Endothelial cell of umbilical vein (primary cell): ENCODE results near the gene GPATCH4. TPM values are rescaled to one million over a fixed set of nuclear protein-coding genes. Genes with fewer than 3 reads are reported as not detected.

Experiments
- BruUV-seq: library from RNA; stranded (reverse); fragments of 400-500 nt; replicated peaks from 2 replicates; lab custom pipeline; 2021; lab: Mats Ljungman, UMichigan
- CTCF ChIA-PET: fragments of 300-600, 350-600 bp; sonication (Branson Sonifier 250); formaldehyde crosslinking; loops from one replicate; lab custom pipeline; 2021; ENCODE audit warnings: antibody characterized with exemption, inconsistent platforms; lab: Charles Lee
- POLR2A ChIA-PET: fragments of 300-600, 350-600 bp; sonication (Branson Sonifier 250); formaldehyde crosslinking; loops from one replicate; lab custom pipeline; 2021; ENCODE audit warnings: antibody characterized with exemption, inconsistent platforms; lab: Charles Lee
- DNase-seq: peaks from one replicate; pipeline ENCODE4 v3.0.0-alpha.2; 2011; ENCODE audit warnings: low read depth, low spot score
- FAIRE-seq: peaks from 2 replicates; lab custom pipeline; 2011; peaks lifted over from hg19 to GRCh38; lab: Jason Lieb, UNC
- H2AFZ ChIP-seq: 2 replicates; pipeline ENCODE4 v1.6.0; 2012; ENCODE audit warnings: low read depth, low read length, control low read depth, inconsistent platforms
- H3K27ac ChIP-seq: 2 replicates; pipeline ENCODE4 v1.5.1; 2011; ENCODE audit warnings: low read depth, mild to moderate bottlenecking, control low read depth, low read length, moderate library complexity; ENCODE audit not compliant: insufficient read depth
- H3K27me3 ChIP-seq, 2 experiments: 2 replicates each; pipeline versions ENCODE4 v1.6.0 to v1.6.1; 2011; ENCODE audit warnings: low read length in 2 of 2, mixed read lengths in 1 of 2; ENCODE audit not compliant: control insufficient read depth in 2 of 2, insufficient read depth in 2 of 2
- H3K36me3 ChIP-seq, 2 experiments: 2 replicates in 1 of 2; 3 replicates in 1 of 2; pipeline ENCODE4 v1.5.1; 2011; ENCODE audit warnings: low read length in 2 of 2, mild to moderate bottlenecking in 1 of 2, moderate library complexity in 1 of 2; ENCODE audit not compliant: control insufficient read depth in 2 of 2, insufficient read depth in 2 of 2; ENCODE audit errors: extremely low read depth in 1 of 2
- H3K4me1 ChIP-seq: 3 replicates; pipeline ENCODE4 v1.5.1; 2011; ENCODE audit warnings: mild to moderate bottlenecking, low read length; ENCODE audit not compliant: control insufficient read depth, insufficient read depth; ENCODE audit errors: extremely low read depth
- H3K4me2 ChIP-seq: 2 replicates; pipeline ENCODE4 v1.6.1; 2011; ENCODE audit warnings: low read length, control low read depth, mixed read lengths; ENCODE audit not compliant: insufficient read depth
- H3K4me3 ChIP-seq, 3 experiments: fragments of 200-600 bp in 1 of 3; sonication (generic), shearing (Covaris generic) in 1 of 3; replicated peaks in 1 of 3; 2 replicates each; pipeline ENCODE4 v1.5.1; 2011 to 2016; ENCODE audit warnings: control low read depth in 3 of 3, low read length in 3 of 3, mild to moderate bottlenecking in 2 of 3, inconsistent platforms in 1 of 3, low read depth in 1 of 3, moderate library complexity in 1 of 3; ENCODE audit not compliant: insufficient read depth in 1 of 3
- H3K79me2 ChIP-seq: 2 replicates; pipeline ENCODE4 v1.6.0; 2012; ENCODE audit warnings: low read length, inconsistent platforms; ENCODE audit not compliant: control insufficient read depth, insufficient read depth
- H3K9ac ChIP-seq: replicated peaks from 2 replicates; pipeline ENCODE3; 2011; ENCODE audit warnings: low read length, control low read depth; ENCODE audit not compliant: insufficient read depth; ENCODE audit errors: extremely low read depth
- H3K9me1 ChIP-seq: replicated peaks from 3 replicates; pipeline ENCODE4 v1.6.0; 2011; ENCODE audit warnings: mild to moderate bottlenecking, low read length; ENCODE audit not compliant: control insufficient read depth, insufficient read depth; ENCODE audit errors: extremely low read depth
- H3K9me3 ChIP-seq: replicated peaks from 2 replicates; pipeline ENCODE4 v1.5.1; 2012; ENCODE audit warnings: low read length, inconsistent platforms; ENCODE audit not compliant: control insufficient read depth, insufficient read depth
- H4K20me1 ChIP-seq: replicated peaks from 2 replicates; pipeline ENCODE3; 2011; ENCODE audit warnings: mild to moderate bottlenecking, low read length; ENCODE audit not compliant: control insufficient read depth, insufficient read depth; ENCODE audit errors: extremely low read depth
- CTCF ChIP-seq, 2 donors: IDR thresholded peaks; 1 replicate in 1 of 2; 2 replicates in 1 of 2; pipeline ENCODE4 v1.5.1; 2011; ENCODE audit warnings: low read length in 2 of 2, mild to moderate bottlenecking in 2 of 2, moderate library complexity in 2 of 2, control low read depth in 1 of 2, inconsistent platforms in 1 of 2, low read depth in 1 of 2; ENCODE audit not compliant: insufficient read depth in 1 of 2; ENCODE audit errors: extremely low read depth in 1 of 2
- EZH2 ChIP-seq: IDR thresholded peaks from 2 replicates; pipeline ENCODE4 v1.6.1; 2012; ENCODE audit warnings: borderline replicate concordance, low read depth, mild to moderate bottlenecking, moderate library complexity, low read length, inconsistent platforms; ENCODE audit not compliant: severe bottlenecking
- FOS ChIP-seq: IDR thresholded peaks from 2 replicates; pipeline ENCODE4 v1.6.1; 2011; ENCODE audit warnings: mild to moderate bottlenecking, low read length, moderate library complexity, borderline replicate concordance; ENCODE audit not compliant: insufficient read depth
- JUN ChIP-seq: IDR thresholded peaks from 2 replicates; pipeline ENCODE4 v1.6.1; 2011; ENCODE audit warnings: borderline replicate concordance, low read depth; ENCODE audit not compliant: insufficient read length, insufficient read depth
- MYC ChIP-seq: IDR thresholded peaks from one replicate; pipeline ENCODE4 v1.6.1; 2011; ENCODE audit warnings: mild to moderate bottlenecking, low read depth, low read length
- POLR2A ChIP-seq: IDR thresholded peaks from 2 replicates; pipeline ENCODE4 v1.6.1; 2012; ENCODE audit warnings: low read depth, mild to moderate bottlenecking, control low read depth, low read length
- POLR2AphosphoS5 ChIP-seq: IDR thresholded peaks from 2 replicates; pipeline ENCODE4 v1.6.1; 2012; ENCODE audit warnings: low read depth, mild to moderate bottlenecking, control low read depth, low read length, moderate library complexity; ENCODE audit not compliant: insufficient read depth
- dilution Hi-C: fragments of 300-500 bp; cut with MboI; formaldehyde crosslinking; loops from one replicate; pipeline ENCODE4 v1.15.0; 2019; ENCODE audit warnings: low sequenced_read_pairs; ENCODE audit not compliant: extremely low pct_ligation_motif_present
- intact Hi-C: fragments of 100-400 bp; cut with micrococcal nuclease; formaldehyde crosslinking; loops from one replicate; pipeline ENCODE4 v1.10.0; 2022
- polyA plus RNA-seq, 4 experiments: library from polyadenylated mRNA; depleted of rRNA in 3 of 4; stranded (reverse) in 3 of 4; unstranded in 1 of 4; fragments of >200 nt; gene quantifications; 2 replicates each; pipeline versions ENCODE4 v1.2.1 to v1.2.3, GENCODE V29; 2011 to 2012; ENCODE audit warnings: missing spikeins in 1 of 4
- total RNA-seq: library from RNA; stranded (reverse); gene quantifications from 2 replicates; pipeline ENCODE4 v1.2.3, GENCODE V29; 2021

GPATCH4 gene
- total and polyA plus RNA-seq, 2 donors (not counting 3 experiments of a cell fraction or from before 2014, with no cell fraction given): 22.4 to 29.2 TPM

- no peak overlapping the region for H3K4me3 ChIP-seq
- no TSS peak for BruUV-seq
- intact Hi-C loops: no loop called here
- H3K36me3 ChIP-seq: peaks cover 12 to 26% of the 10 kb centered on the region in 2 experiments
- no peaks in the 10 kb centered on the region for H3K4me1 ChIP-seq
- TF ChIP-seq EZH2 (no peak), FOS (no peak), POLR2A (no peak), MYC (no peak), POLR2AphosphoS5 (no peak), JUN (no peak), CTCF (IDR thresholded peaks at IDR 0.05; ENCODE audit: extremely low read depth in 1 of 2, insufficient read depth in 1 of 2, low read depth in 1 of 2, low read length in 2 of 2) (no peak)
- no peaks in the 10 kb centered on the region for H3K9me1 ChIP-seq
- H3K9ac ChIP-seq: no peak overlapping the region
- no peak for FAIRE-seq
- no peak for DNase-seq
- no peak overlapping the region for H3K27ac ChIP-seq
- no peak overlapping the region for H3K4me2 ChIP-seq
- ChIA-PET CTCF (interaction anchor here (0.5 to 2.5 kb wide), 2 partner anchors 21 to 72 kb away, joined by 3 to 14 read pairs; no protein-coding TSS in a partner anchor), POLR2A (no interaction called here)
- H2AFZ ChIP-seq: no peak overlapping the region
- H4K20me1 ChIP-seq: no peaks in the 10 kb centered on the region
- no peaks in the 10 kb centered on the region for H3K9me3 ChIP-seq
- dilution Hi-C loops: no loop called here
- H3K27me3 ChIP-seq: no peaks in the 10 kb centered on the region
- H3K79me2 ChIP-seq: no peaks in the 10 kb centered on the region
Observed at GRCh38 chr1:156552518-156552917, 48.8 kb downstream of the GPATCH4 start.
